DMS114 treated with DMSO at 0.1 percent for 48 hours (cell line): Measurements from ENCODE around the gene SPTBN4.
"Not testable (repeated sequence)": the region's sequence is repeated elsewhere in the genome, so short reads cannot be mapped to it uniquely, and the experiment has no call there.

Experiments used
- DNase-seq: peaks from one replicate; lab custom pipeline; 2025; ENCODE audit not compliant: unreplicated experiment; lab: John Stamatoyannopoulos, UW

The SPTBN4 gene

DNA sequence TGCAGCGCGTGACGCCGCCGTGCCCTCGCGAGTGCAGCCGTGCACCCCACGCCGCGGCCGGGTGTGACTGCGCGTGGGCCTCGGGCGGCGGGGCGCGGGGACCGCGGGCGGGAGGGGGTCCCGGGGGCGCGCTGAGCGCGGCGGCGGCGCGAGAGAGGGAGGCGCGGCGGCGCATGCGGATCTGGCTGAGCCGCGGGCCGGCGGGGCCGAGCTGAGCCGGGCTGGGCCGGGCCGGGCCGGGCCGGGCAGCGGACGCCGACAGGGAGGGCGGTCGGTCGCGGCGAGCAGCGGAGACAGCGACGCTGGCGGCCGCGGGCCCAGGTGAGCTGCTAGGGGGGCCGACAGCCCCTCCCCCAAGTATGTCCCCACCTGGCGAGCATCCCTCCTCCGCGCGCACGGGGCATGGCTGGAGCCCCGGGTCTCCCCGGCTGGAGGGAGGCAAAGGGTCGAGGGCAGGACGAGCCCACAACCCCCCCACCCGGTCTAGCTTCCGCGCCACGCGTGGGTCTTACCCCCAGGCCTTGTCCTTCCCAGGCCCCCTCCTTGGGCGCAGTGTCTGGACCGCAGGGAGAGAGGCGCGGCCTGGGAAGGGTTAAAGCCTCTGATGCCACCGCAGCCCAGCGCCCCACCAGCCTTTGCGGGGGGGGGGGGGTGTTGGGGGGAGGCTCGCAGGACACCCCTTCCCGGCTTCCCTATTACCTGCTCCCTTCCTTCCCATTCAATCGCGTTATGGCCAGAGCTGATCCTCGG lies at the start of gene SPTBN4:
Gene SPTBN4, plus strand, starts transcription at position 17 of the 750 bp plus-strand sequence. CDS start 5,621 bp downstream, outside the sequence.
- DNase-seq = no peak

DNA sequence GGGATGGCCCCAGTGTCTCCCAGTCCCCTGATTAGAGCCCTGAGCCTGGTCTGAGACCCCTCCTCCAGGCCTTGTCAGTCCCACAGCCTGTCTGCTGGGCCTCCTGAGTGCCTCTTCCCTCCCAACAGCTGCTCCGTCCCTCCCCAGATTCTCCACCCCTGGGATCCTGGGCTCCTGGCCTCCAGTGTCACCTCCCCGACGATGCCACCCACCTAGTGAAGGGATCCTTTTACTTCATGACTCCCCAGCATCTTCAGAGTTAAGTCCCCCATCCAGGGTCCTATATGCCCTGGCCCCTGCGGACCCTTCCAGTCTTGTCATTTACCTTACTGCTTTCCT lies 49.2 kb upstream of the SPTBN4 start:
- DNase-seq = no peak

DNA sequence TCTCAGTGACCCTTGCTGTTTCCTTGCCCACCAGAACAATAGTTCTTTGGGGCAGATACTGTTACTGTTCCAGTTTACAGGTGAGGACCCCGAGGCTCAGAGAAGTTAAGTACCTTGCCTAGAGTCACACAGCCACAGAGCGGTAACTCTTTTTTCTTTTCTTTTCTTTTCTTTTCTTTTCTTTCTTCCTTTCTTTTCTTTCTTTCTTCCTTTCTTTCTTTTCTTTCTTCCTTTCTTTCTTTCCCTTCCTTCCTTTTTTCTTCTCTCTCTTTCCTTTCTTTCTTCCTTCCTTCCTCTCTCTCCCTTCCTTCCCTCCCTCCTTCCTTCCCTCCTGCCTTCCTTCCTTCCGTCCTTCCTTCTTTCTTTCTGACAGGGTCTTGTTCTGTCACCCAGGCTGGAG lies 48.8 kb upstream of the SPTBN4 start:
- DNase-seq = no peak

DNA sequence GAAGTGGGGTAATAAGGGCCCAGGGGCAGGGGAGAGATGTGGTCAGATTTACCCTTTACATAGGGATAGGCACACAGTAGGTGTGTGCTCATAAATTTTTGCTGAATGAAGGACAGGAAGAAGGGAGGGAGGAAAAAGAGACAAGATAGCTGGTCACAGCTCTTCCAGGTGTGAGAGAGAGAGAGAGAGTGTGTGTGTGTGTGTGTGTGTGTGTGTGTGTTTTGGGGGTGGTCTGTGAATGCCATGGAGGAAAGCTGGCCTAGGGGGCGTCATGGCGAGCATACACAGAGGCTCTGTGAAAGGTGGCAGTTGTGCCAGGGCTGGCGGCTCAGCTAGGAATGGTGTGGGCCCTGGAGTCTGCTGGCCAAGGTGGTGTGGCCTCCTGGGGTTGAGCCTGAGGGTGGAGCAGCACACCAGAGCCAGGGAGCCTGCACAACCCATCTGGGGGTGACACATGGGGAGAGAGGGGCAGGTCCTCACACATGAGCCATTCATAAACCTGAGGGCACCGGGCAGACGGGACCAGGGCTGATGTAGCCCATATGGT lies 47.7 kb upstream of the SPTBN4 start:
- no peak for DNase-seq

DNA sequence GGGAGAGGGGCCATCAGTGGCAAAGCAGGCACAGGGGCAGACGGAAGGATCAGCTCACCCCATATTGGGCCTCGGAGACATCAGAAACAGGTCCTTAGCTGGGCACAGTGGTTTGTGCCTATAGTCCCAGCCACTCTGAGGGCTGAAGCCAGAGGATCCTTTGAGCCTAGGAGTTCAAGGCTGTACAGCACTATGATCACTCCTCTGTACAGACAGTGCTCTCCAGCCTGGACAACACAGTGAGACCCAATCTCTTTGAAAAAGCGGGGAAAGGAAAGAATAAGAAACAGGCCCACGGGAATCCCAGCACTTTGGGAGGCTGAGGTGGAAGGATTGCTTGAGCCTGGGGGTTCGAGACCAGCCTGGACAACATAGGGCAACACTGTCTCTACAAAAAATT lies 47.0 kb upstream of the SPTBN4 start:
- no peak for DNase-seq

DNA sequence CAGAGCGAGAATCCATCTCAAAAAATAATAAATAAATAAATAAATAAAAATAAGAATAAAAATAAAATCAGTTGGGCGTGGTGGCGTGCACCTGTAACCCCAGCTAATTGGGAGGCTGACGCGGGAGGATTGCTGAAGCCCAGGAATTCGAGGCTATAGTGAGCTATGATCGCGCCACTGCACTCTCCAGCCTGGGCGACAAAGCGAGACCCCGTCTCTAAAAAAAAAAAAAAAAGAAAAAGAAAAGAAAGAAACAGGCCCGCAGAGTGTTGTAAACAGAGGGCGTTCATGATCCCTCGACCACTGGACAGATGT lies 46.4 kb upstream of the SPTBN4 start:
- DNase-seq = no peak

DNA sequence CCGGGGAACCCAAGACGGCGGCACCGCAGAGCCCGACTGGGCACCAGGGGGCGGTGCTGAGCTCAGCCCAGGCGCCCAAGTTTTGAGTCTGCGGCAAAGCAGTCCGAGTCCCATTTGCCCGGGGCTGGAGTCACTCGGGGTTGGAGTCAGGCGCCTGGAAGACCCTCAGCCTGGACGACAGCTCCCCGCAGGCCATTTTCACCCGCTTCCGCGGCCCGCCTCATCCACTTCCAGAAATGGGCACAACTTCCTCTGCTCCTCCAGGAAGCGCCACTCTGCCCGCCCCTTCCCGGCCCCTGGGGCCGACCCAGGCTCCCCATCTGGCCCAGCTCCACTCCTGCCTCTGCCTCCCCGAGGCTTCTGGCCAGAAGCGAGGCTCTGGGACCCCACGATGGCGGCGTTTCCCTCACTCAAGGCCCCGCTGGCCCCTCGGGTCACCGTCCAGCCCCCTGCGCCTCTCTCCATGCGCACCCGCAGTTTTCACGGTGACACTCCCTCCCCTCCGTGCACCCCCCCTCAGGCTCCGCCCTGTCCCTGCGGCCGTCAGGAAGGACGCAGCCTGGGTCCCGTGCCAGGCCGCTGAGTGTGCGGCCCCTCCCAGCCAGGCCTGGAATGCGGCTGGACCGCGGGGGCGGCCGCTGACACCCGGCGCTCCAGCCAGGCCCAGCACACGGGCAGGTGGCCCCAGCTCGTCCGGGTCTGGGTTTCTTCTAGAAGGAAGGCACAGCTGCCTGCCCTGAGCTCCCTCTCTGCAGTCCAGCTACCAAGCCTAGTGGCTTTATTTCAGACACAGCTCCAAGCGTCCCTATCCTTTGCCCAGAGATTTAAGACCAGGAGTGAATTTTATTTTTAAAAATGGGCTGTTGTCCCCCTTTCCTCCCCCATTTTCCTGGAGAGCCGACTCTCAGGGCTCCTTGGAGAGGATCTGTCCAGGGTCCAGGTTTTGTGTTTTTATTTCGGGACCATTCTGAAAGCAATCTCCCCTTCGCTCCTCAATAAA lies 45.7 kb upstream of the SPTBN4 start:
- peak; percentile 85 for DNase-seq

DNA sequence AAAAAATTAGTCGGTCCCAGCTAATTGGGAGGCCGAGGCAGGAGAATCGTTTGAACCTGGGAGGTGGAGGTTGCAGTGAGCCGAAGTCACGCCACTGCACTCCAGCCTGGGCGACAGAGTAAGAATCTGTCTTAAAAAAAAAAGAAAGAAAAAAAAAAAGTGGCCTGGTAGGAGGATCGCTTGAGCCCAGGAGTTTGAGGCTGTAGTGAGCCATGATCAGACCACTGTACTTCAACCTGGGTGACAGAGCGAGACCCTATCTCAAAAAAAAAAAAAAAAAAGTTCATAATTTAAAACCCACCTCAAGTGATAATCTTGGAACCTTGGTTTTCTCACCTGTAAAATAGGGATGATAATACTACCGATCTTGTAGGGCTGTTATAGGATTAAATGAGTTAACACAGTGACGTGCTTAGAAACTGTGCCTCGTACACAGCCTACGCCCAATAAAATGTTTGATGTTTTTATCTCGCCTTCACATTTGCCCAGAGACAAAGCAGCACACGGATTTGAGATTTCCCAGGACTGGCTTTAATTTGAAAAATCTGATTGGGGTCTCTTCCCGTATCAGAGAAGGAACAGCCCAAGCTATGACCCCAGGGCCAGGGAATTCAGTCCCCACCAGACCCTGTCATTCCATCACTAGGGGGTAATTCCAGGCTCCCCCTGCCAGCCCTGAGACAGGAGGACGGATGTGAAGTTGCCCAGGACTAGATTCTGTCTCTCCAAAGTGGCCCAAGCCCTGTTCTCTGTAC lies 44.6 kb upstream of the SPTBN4 start:
- no peak for DNase-seq

DNA sequence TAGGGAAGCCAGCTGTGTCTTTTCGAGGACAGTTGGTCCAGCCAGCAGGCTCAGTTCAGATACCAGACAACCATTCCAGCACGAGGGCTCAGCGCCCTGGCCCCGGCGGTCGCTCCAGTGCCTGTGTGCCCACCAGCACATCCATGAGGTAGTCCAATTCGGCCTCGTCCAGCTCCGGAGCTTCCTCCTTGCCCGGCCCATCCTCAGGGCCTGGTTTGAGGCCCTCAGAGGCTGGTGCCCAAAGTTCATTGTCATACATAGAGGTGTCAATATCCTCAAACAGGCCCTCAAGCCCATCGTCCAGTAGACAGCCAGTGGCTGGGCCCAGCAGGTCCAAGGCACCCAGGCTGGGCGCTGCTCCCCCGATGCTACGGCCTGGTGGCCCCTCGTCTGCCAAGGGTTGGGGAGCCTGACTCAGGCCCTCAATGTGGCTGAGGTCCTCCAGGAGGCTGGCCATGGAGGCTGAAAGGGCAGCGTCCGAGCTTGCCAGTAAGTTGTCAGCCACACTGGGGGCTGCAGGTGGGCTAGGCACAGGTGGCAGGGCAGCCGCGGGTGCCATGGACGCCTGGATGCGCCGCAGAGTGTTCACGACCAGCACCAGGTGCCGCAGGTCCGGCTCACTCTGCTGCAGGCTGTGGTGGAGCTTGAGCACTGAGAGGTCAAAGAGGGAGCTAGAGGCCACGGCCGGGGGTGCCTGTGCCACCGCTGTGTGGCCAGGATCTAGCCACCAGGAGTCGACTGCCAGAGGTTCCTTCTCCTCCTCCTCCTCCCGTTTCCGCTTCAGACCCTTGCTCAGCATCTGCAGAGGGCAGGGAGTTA lies 43.8 kb upstream of the SPTBN4 start:
- no peak for DNase-seq

DNA sequence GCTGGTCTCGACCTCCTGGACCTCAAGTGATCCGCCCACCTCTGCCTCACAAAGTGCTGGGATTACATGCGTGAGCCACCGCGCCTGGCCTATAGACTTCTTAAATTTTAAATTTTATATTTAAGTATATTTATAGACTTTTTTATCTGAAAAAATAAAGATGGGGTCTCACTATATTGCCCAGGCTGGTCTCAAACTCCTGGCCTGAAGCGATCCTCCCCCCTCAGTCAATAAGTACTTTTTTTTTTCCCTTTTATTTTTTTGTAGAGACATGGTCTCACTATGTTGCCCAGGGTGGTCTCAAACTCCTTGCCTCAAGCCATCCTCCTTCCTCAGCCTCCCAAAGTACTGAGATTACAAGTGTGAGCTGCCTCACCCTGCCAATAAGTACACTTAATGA lies 42.9 kb upstream of the SPTBN4 start:
- no peak for DNase-seq

DNA sequence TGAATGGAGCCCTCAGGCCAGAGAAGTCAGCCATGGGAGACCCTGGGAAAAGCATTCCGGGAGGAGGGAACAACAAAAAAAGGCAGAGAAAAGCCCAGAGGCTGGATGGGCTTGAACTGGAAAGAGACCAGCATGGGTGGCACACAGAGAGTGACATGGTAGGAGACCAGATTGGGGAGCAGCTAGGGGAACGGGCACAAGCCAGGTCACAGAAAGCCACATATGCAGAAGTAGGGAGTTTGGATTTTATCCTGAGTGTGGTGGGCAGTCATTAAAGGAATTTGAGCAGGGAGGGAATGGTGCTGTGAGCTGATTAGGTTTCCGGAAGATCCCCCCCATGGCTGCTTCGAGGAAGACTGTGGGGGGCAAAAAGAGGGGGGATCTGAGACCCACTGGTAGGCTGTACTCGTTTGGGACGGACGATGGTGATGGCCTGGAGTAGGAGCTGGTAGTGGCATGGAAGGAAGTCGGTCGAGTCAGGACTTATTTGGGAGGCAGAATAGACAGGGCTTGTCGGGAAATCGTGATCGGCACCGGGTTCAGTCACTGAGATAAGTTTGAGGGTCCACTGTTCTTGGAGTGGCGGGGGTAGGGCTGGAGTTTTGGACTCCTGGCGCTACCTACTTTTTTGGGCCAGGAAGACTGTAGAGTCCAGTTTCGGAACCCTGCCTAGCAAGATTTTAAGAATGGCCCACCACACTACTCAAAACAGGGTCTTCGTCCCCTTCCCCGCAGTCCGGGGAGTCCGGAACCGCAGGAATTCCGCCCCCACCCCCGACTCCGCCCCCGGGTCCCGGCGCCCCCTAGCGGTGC lies 42.0 kb upstream of the SPTBN4 start:
- peak; percentile 53 for DNase-seq

DNA sequence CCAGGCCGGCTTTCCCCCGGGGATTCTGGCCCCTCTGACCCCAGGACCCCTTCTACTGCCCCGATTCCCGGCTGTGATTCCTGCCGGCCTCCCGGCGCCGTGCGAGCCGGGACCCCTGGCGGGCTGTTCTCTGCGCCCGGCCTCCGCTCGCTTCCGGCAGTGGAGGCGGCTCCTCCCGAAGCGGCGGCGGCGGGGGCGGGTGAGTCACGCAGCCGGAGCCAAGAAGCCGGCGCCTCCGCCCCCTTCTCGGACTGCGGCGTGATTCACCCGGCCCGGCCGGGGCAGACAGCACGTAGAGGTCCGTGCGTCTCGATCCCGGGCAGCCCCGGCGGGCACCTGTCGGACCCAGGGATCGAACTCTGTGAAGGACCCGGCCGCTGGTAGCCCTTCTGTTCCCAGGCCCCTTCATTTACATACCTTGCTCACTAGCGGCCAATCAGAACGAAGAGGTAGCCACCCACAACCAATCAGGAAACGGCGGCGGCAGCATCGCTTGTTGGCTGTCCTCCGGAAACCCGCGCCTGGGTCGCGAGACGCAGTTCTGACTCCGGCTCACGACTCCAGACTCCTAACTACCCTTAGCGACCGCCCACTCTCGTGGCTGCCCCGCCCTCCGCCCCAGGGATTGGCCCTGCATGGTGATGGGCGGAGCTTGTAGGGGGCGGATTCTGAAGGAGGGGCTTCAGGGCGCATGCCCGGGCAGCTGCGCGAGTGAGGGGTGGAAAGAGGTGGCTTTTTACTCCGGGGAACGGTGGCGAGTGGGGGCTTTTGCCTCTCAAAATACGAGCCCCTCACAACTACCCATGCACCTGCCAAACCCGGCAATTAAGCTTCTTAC lies 41.1 kb upstream of the SPTBN4 start, which contains the start of gene SERTAD1:
Gene SERTAD1, minus strand, starts transcription at position 543 of the 838 bp plus-strand sequence. CDS start 2,446 bp downstream, outside the sequence.
- peak; percentile 99 for DNase-seq

DNA sequence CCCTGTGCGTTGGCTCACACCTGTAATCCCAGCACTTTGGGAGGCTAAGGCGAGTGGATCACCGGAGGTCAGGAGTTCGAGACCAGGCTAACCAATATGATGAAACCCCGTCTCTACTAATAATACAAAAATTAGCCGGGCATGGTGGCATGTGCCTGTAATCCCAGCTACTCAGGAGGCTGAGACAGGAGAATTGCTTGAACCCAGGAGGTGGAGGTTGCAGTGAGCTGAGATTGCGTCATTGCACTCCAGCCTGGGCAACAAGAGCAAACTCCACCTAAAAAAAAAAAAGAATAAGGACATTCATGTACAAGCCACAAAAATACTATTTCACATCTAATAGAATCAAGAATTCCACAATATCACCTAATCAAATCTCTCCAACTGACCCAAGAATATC lies 38.6 kb upstream of the SPTBN4 start:
- not testable (repeated sequence) for DNase-seq

DNA sequence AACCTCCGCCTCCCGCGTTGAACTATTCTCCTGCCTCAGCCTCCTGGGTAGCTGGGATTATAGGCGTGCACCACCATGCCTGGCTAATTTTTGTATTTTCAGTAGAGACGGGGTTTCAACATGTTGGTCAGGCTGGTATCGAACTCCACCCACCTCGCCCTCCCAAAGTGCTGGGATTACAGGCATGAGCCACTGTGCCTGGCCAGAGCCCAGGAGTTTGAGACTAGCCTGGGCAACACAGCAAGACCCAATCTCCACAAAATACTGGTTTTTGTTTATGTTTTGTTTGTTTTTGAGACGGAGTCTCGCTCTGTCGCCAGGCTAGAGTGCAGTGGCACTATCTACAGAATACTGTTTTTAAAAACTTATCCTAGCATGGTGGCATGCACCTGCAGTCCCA lies 36.6 kb upstream of the SPTBN4 start:
- not testable (repeated sequence) for DNase-seq

DNA sequence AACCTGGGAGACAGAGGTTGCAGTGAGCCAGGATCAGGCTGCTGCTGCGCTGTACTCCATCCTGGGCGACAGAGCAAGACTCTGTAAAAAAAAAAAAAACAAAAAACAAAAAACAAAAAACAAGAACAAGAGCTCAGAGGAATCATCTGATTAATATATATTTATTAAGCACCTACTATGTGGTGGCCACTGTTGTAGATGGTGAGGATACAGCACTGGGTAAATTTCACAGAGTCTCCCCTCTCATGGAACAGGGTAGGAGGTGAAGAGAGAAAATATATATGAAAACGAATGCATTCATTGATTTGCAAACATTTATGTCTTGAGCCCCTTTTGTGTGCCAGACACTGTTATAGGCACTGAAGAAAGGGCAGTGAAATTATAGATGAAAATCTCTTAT lies 35.1 kb upstream of the SPTBN4 start:
- DNase-seq = no peak

DNA sequence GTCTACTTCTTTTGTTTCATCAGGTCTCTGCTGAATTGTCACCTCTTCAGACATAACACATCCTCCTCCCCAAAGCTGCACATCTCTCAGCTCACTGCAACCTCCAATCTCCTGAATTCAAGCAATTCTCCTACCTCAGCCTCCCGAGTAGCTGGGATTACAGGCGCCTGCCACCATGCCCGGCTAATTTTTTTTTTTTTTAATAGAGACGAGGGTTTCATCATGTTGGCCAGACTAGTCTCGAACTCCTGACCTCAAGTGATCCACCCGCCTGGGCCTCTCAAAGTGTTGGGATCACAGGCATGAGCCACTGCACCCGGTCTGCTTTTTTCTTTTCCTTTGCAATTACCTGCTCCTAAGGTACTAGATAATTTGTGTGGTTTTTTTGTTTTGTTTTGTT lies 34.0 kb upstream of the SPTBN4 start:
- DNase-seq = not testable (repeated sequence)

DNA sequence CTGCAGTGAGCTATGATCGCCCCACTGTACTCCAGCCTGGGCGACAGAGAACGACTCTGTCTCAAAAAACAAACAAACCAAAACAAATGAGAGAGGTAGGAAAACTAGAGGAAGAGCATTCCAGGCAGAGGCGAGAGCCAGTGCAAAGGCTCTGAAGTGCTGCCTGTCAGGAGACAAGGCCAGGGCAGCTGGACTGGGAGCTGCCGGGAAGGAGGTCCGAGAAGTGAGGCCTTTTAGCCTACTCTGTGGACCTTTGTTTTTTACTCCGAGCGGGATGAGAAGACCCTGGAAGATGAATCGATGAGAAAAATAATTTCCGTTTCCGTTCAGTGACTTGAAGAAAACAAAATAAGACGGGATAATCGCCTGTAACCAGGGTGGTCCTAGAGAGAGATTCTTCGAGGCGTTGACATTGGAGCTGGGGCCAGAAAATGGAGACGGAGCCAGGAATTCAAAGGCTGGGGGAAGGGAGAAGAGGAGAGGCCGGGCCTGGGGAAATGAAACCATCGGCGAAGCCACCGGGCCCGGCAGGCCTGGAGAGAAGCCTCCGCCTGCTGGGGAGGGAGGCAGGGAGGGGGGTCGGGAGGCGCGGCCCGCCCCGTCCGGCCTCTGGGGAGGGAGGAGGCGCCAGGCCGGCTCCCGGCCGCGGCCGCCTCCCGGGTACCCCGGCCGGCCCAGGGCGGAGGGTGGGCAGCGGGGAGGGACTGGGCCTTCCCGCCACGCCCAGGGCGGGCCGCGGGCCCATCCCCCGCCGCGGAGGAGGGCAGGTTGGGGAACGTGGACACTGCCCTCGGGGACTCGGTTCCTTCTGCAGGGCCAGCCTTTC lies 33.2 kb upstream of the SPTBN4 start:
- DNase-seq = peak; percentile 89

DNA sequence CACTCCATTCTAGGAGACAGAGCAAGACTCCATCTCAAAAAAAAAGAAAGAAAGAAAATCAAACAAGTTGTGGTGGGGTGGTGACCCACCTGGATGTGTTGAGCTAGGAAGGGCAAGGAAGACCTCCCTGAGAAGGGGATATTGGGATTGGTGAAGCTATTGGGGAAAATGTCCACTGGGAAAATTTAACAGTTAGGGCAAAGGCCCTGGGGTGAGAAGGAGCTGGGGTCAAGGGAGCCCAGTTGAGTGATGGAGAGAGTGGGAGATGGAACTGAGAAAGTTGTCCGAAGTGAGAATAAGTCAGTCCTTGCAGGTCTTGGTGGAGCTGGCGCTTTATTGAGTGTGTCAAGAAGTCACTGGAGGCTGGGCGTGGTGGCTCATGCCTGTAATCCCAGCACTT lies 28.5 kb upstream of the SPTBN4 start:
- no peak for DNase-seq
